IPS DF 4.7 (cell line): ENCODE results near the gene LYPD4.

Experiments used
- DNase-seq: peaks from one replicate; pipeline ENCODE4 v3.0.0-alpha.2; 2013; ENCODE audit warnings: low spot score; ENCODE audit errors: extremely low read depth

The LYPD4 gene

GRCh38 chr19:41872775-41873647, 28.5 kb upstream of the LYPD4 start:
- DNase-seq, result no peak

- DNase-seq, result no peak
These were observed 27.9 kb upstream of the LYPD4 start for GRCh38 chr19:41872384-41872774.

- no peak for DNase-seq
These were observed 27.3 kb upstream of the LYPD4 start for GRCh38 chr19:41871573-41872383.

GRCh38 chr19:41870401-41870873, 26.0 kb upstream of the LYPD4 start:
- DNase-seq, result no peak

GRCh38 chr19:41869374-41869955, 25.0 kb upstream of the LYPD4 start:
- DNase-seq, result no peak

GRCh38 chr19:41868989-41869300, 24.5 kb upstream of the LYPD4 start:
- no peak for DNase-seq

- no peak for DNase-seq
These were observed 23.9 kb upstream of the LYPD4 start for GRCh38 chr19:41868120-41868988.

GRCh38 chr19:41866284-41866683, 21.8 kb upstream of the LYPD4 start:
- no peak for DNase-seq

- no peak for DNase-seq
These were observed 19.9 kb upstream of the LYPD4 start for GRCh38 chr19:41864374-41864773.

GRCh38 chr19:41863209-41863931, 18.9 kb upstream of the LYPD4 start:
- no peak for DNase-seq

GRCh38 chr19:41862445-41862986, 18.0 kb upstream of the LYPD4 start:
- DNase-seq, result no peak

GRCh38 chr19:41861846-41862245, 17.4 kb upstream of the LYPD4 start:
- no peak for DNase-seq

- no peak for DNase-seq
These were observed 16.8 kb upstream of the LYPD4 start for GRCh38 chr19:41861116-41861768.

- DNase-seq, result no peak
These were observed 16.1 kb upstream of the LYPD4 start for GRCh38 chr19:41860419-41861115.

GRCh38 chr19:41859618-41860418, 15.3 kb upstream of the LYPD4 start, which contains the start of gene RPS19:
Gene RPS19 (plus strand): TSS chr19:41860255. CDS start chr19:41860775, 520 bp downstream.
- peak; percentile 94 for DNase-seq

GRCh38 chr19:41859213-41859617, 14.7 kb upstream of the LYPD4 start:
- no peak for DNase-seq

GRCh38 chr19:41853768-41854167, 9.3 kb upstream of the LYPD4 start:
- no peak for DNase-seq

- DNase-seq, result no peak
These were observed 8.9 kb upstream of the LYPD4 start for GRCh38 chr19:41853344-41853743.
